ENCODE measurements around the gene CDC123. TPM values are rescaled to one million over a fixed set of nuclear protein-coding genes. Genes with fewer than 3 reads are reported as not detected.
A peak's percentile ranks its signal among the peaks of the same experiment; 100 is the strongest.

CDC123 gene
- total RNA-seq = 71.1 and 82.4 TPM in 2 replicates
- long read RNA-seq, transcript CDC123-201 (13 exons, 1,542 nt) = major isoform, 155 of 204 reads
- long read RNA-seq, partial matches to known transcripts = 27 of 204 reads
- long read RNA-seq, other reads (novel, unspliced or antisense) = 21 of 204 reads

GRCh38 chr10:12195603-12196506 is at the start of gene CDC123, which contains the start of gene NUDT5:
CDC123 (plus strand) TSS chr10:12196188; CDS start chr10:12196246, 58 bp downstream.
NUDT5 (minus strand) TSS chr10:12195891; CDS start chr10:12186291, 9,600 bp downstream.
- peak within 1 kb of the TSS; percentile 97 for H3K4me3 Mint-ChIP-seq (ENCODE audit: low read depth)
- H3K36me3 Mint-ChIP-seq (ENCODE audit: insufficient read depth) = peaks cover 6% of the 10 kb centered on the region
- DNase-seq (ENCODE audit: low spot score, unreplicated experiment) = peak; percentile 56
- H3K4me1 Mint-ChIP-seq (ENCODE audit: low read depth) = peaks cover 21% of the 10 kb centered on the region
- peak within 1 kb of the TSS; percentile 92 for H3K27ac Mint-ChIP-seq
- H3K27me3 Mint-ChIP-seq = no peaks in the 10 kb centered on the region
- H3K9me3 Mint-ChIP-seq (ENCODE audit: low read depth) = no peaks in the 10 kb centered on the region
- peak; percentile 17 for TF ChIP-seq CTCF (IDR thresholded peaks at IDR 0.05; ENCODE audit: unreplicated experiment)

- H3K27me3 Mint-ChIP-seq = no peaks in the 10 kb centered on the region
- H3K36me3 Mint-ChIP-seq (ENCODE audit: insufficient read depth) = peaks cover 25% of the 10 kb centered on the region
- TF ChIP-seq CTCF (IDR thresholded peaks at IDR 0.05; ENCODE audit: unreplicated experiment) = no peak
- H3K27ac Mint-ChIP-seq = no peak overlapping the region
- H3K9me3 Mint-ChIP-seq (ENCODE audit: low read depth) = no peaks in the 10 kb centered on the region
- DNase-seq (ENCODE audit: low spot score, unreplicated experiment) = no peak
- H3K4me1 Mint-ChIP-seq (ENCODE audit: low read depth) = no peaks in the 10 kb centered on the region
- H3K4me3 Mint-ChIP-seq (ENCODE audit: low read depth) = no peak overlapping the region
Measured at GRCh38 chr10:12150163-12150562, 45.8 kb upstream of the CDC123 start.

- Mint-ChIP-seq H3K9me3 (ENCODE audit: low read depth) (no peaks in the 10 kb centered on the region), H3K4me3 (ENCODE audit: low read depth) (no peak overlapping the region), H3K4me1 (ENCODE audit: low read depth) (no peaks in the 10 kb centered on the region), H3K36me3 (ENCODE audit: insufficient read depth) (peaks cover 24% of the 10 kb centered on the region), H3K27me3 (no peaks in the 10 kb centered on the region), H3K27ac (peak overlapping the region; percentile 59)
- no peak for TF ChIP-seq CTCF (IDR thresholded peaks at IDR 0.05; ENCODE audit: unreplicated experiment)
- no peak for DNase-seq (ENCODE audit: low spot score, unreplicated experiment)
Measured at GRCh38 chr10:12154516-12154915, 41.5 kb upstream of the CDC123 start.

- no peak for TF ChIP-seq CTCF (IDR thresholded peaks at IDR 0.05; ENCODE audit: unreplicated experiment)
- Mint-ChIP-seq H3K4me3 (ENCODE audit: low read depth) (no peak overlapping the region), H3K4me1 (ENCODE audit: low read depth) (no peaks in the 10 kb centered on the region), H3K27ac (no peak overlapping the region), H3K36me3 (ENCODE audit: insufficient read depth) (peaks cover 23% of the 10 kb centered on the region), H3K9me3 (ENCODE audit: low read depth) (no peaks in the 10 kb centered on the region), H3K27me3 (no peaks in the 10 kb centered on the region)
- no peak for DNase-seq (ENCODE audit: low spot score, unreplicated experiment)
Measured at GRCh38 chr10:12156367-12157123, 39.4 kb upstream of the CDC123 start.

GRCh38 chr10:12158111-12158510 is 37.9 kb upstream of the CDC123 start:
- H3K27ac Mint-ChIP-seq = no peak overlapping the region
- TF ChIP-seq CTCF (IDR thresholded peaks at IDR 0.05; ENCODE audit: unreplicated experiment) = no peak
- peaks cover 20% of the 10 kb centered on the region for H3K36me3 Mint-ChIP-seq (ENCODE audit: insufficient read depth)
- no peaks in the 10 kb centered on the region for H3K9me3 Mint-ChIP-seq (ENCODE audit: low read depth)
- H3K27me3 Mint-ChIP-seq = no peaks in the 10 kb centered on the region
- no peak overlapping the region for H3K4me3 Mint-ChIP-seq (ENCODE audit: low read depth)
- no peaks in the 10 kb centered on the region for H3K4me1 Mint-ChIP-seq (ENCODE audit: low read depth)
- no peak for DNase-seq (ENCODE audit: low spot score, unreplicated experiment)

Measured in progenitor cell of endocrine pancreas (in vitro differentiated cells).